ENCODE results near the gene MYL9.

The MYL9 gene

GRCh38 chr20:36527331-36528125 is 13.8 kb upstream of the MYL9 start:
- no peak for DNase-seq

- DNase-seq, result no peak
Observed at GRCh38 chr20:36528176-36528874, 13.0 kb upstream of the MYL9 start.

GRCh38 chr20:36528875-36529417 is 12.4 kb upstream of the MYL9 start:
- no peak for DNase-seq

- DNase-seq, result no peak
Observed at GRCh38 chr20:36532388-36532787, 8.9 kb upstream of the MYL9 start.

GRCh38 chr20:36532822-36533221 is 8.5 kb upstream of the MYL9 start:
- no peak for DNase-seq

- DNase-seq, result no peak
Observed at GRCh38 chr20:36538026-36538722, 3.1 kb upstream of the MYL9 start.

GRCh38 chr20:36540551-36541211 is 638 bp upstream of the MYL9 start:
- DNase-seq, result no peak

- no peak for DNase-seq
Observed at GRCh38 chr20:36541768-36542488, 609 bp downstream of the MYL9 start.

GRCh38 chr20:36542516-36543183 is 1.3 kb downstream of the MYL9 start:
- DNase-seq, result no peak

GRCh38 chr20:36543184-36544133 is 2.1 kb downstream of the MYL9 start:
- peak; percentile 83 for DNase-seq

GRCh38 chr20:36544134-36545018 is 3.1 kb downstream of the MYL9 start:
- no peak for DNase-seq

- DNase-seq, result no peak
Observed at GRCh38 chr20:36546111-36546736, 4.9 kb downstream of the MYL9 start.

- no peak for DNase-seq
Observed at GRCh38 chr20:36547186-36548005, 6.1 kb downstream of the MYL9 start.

- no peak for DNase-seq
Observed at GRCh38 chr20:36548006-36548315, 6.6 kb downstream of the MYL9 start.

GRCh38 chr20:36548704-36549627 is 7.6 kb downstream of the MYL9 start:
- no peak for DNase-seq

GRCh38 chr20:36549628-36549941 is 8.3 kb downstream of the MYL9 start:
- no peak for DNase-seq

Measured in GOT3 (cell line).